Nephron progenitor cell (in vitro differentiated cells): Measurements from ENCODE around the gene EIF1AD.

Experiments
- DNase-seq: peaks from one replicate; pipeline ENCODE4 v3.0.0; 2021
- H3K27ac Mint-ChIP-seq: 2 replicates; pipeline ENCODE4 v1.8.0; 2021; ENCODE audit warnings: mild to moderate bottlenecking, moderate library complexity, mixed read lengths
- H3K27me3 Mint-ChIP-seq: 2 replicates; pipeline ENCODE4 v1.8.0; 2021; ENCODE audit warnings: mild to moderate bottlenecking, low read depth, mixed read lengths; ENCODE audit not compliant: poor library complexity
- H3K36me3 Mint-ChIP-seq: 2 replicates; pipeline ENCODE4 v1.8.0; 2021; ENCODE audit warnings: low read depth, mixed read lengths
- H3K4me1 Mint-ChIP-seq: 2 replicates; pipeline ENCODE4 v1.8.0; 2021; ENCODE audit warnings: mixed read lengths
- H3K4me3 Mint-ChIP-seq: 2 replicates; pipeline ENCODE4 v1.8.0; 2021; ENCODE audit warnings: mild to moderate bottlenecking, moderate library complexity, mixed read lengths
- H3K9me3 Mint-ChIP-seq: 2 replicates; pipeline ENCODE4 v1.8.0; 2021; ENCODE audit warnings: mild to moderate bottlenecking, moderate library complexity, mixed read lengths
- CTCF ChIP-seq: fragments of 200-600 bp; sonication (generic); IDR thresholded peaks from 2 replicates; pipeline ENCODE4 v1.5.0; 2021; ENCODE audit warnings: antibody characterized with exemption

The EIF1AD gene

GRCh38 chr11:66008095-66008467, 6.1 kb upstream of the EIF1AD start:
- no peak for TF ChIP-seq CTCF
- peaks cover 24% of the 10 kb centered on the region for H3K4me1 Mint-ChIP-seq
- DNase-seq = no peak
- no peak overlapping the region for H3K4me3 Mint-ChIP-seq
- peaks cover 25% of the 10 kb centered on the region for H3K27me3 Mint-ChIP-seq
- H3K27ac Mint-ChIP-seq = no peak overlapping the region
- H3K36me3 Mint-ChIP-seq = peaks cover 11% of the 10 kb centered on the region
- no peaks in the 10 kb centered on the region for H3K9me3 Mint-ChIP-seq

- TF ChIP-seq CTCF = no peak
- no peaks in the 10 kb centered on the region for H3K9me3 Mint-ChIP-seq
- H3K36me3 Mint-ChIP-seq = peaks cover 11% of the 10 kb centered on the region
- H3K4me1 Mint-ChIP-seq = peaks cover 29% of the 10 kb centered on the region
- H3K4me3 Mint-ChIP-seq = no peak overlapping the region
- H3K27me3 Mint-ChIP-seq = peaks cover 20% of the 10 kb centered on the region
- H3K27ac Mint-ChIP-seq = no peak overlapping the region
- DNase-seq = no peak
These were observed 5.3 kb upstream of the EIF1AD start for GRCh38 chr11:66007201-66007634.

GRCh38 chr11:66006891-66007176, 4.9 kb upstream of the EIF1AD start:
- no peak overlapping the region for H3K27ac Mint-ChIP-seq
- H3K9me3 Mint-ChIP-seq = no peaks in the 10 kb centered on the region
- peaks cover 11% of the 10 kb centered on the region for H3K36me3 Mint-ChIP-seq
- TF ChIP-seq CTCF = no peak
- H3K4me3 Mint-ChIP-seq = no peak overlapping the region
- no peak for DNase-seq
- peaks cover 31% of the 10 kb centered on the region for H3K4me1 Mint-ChIP-seq
- peaks cover 20% of the 10 kb centered on the region for H3K27me3 Mint-ChIP-seq

GRCh38 chr11:66006134-66006890, 4.4 kb upstream of the EIF1AD start:
- no peak overlapping the region for H3K27ac Mint-ChIP-seq
- peaks cover 11% of the 10 kb centered on the region for H3K36me3 Mint-ChIP-seq
- H3K4me3 Mint-ChIP-seq = no peak overlapping the region
- H3K4me1 Mint-ChIP-seq = peaks cover 36% of the 10 kb centered on the region
- no peak for TF ChIP-seq CTCF
- H3K27me3 Mint-ChIP-seq = peaks cover 16% of the 10 kb centered on the region
- no peak for DNase-seq
- H3K9me3 Mint-ChIP-seq = no peaks in the 10 kb centered on the region

- Mint-ChIP-seq H3K36me3 (peaks cover 22% of the 10 kb centered on the region), H3K27me3 (no peaks in the 10 kb centered on the region), H3K27ac (no peak overlapping the region), H3K4me1 (peaks cover 36% of the 10 kb centered on the region), H3K4me3 (peak overlapping the region; percentile 68), H3K9me3 (no peaks in the 10 kb centered on the region)
- TF ChIP-seq CTCF = no peak
- DNase-seq = no peak
These were observed 2.2 kb upstream of the EIF1AD start for GRCh38 chr11:66004186-66004585.

GRCh38 chr11:66003291-66003690, 1.3 kb upstream of the EIF1AD start:
- Mint-ChIP-seq H3K27me3 (no peaks in the 10 kb centered on the region), H3K4me1 (peaks cover 28% of the 10 kb centered on the region), H3K27ac (peak overlapping the region; percentile 93), H3K36me3 (peaks cover 31% of the 10 kb centered on the region), H3K4me3 (peak overlapping the region; percentile 100), H3K9me3 (no peaks in the 10 kb centered on the region)
- TF ChIP-seq CTCF = no peak
- DNase-seq = no peak
